Glutamatergic neuron (in vitro differentiated cells): ENCODE measurements around the gene ATN1. TPM values are rescaled to one million over a fixed set of nuclear protein-coding genes. Genes with fewer than 3 reads are reported as not detected.

Experiments
- DNase-seq: peaks from one replicate; pipeline ENCODE4 v3.0.0; 2022
- H3K27ac Mint-ChIP-seq: one replicate; pipeline ENCODE4 v1.8.0; 2020; ENCODE audit warnings: mild to moderate bottlenecking, mixed read lengths, inconsistent platforms; ENCODE audit not compliant: unreplicated experiment
- H3K27me3 Mint-ChIP-seq: one replicate; pipeline ENCODE4 v1.8.0; 2020; ENCODE audit warnings: mild to moderate bottlenecking, moderate library complexity, mixed read lengths, inconsistent platforms; ENCODE audit not compliant: unreplicated experiment
- H3K36me3 Mint-ChIP-seq: one replicate; pipeline ENCODE4 v1.8.0; 2020; ENCODE audit warnings: mild to moderate bottlenecking, mixed read lengths, inconsistent platforms; ENCODE audit not compliant: unreplicated experiment
- H3K4me1 Mint-ChIP-seq: one replicate; pipeline ENCODE4 v1.8.0; 2020; ENCODE audit warnings: mild to moderate bottlenecking, low read depth, mixed read lengths, inconsistent platforms; ENCODE audit not compliant: unreplicated experiment
- H3K4me3 Mint-ChIP-seq: one replicate; pipeline ENCODE4 v1.8.0; 2020; ENCODE audit warnings: mild to moderate bottlenecking, mixed read lengths, inconsistent platforms; ENCODE audit not compliant: unreplicated experiment
- H3K9me3 Mint-ChIP-seq: one replicate; pipeline ENCODE4 v1.8.0; 2020; ENCODE audit warnings: mild to moderate bottlenecking, moderate library complexity, mixed read lengths, inconsistent platforms; ENCODE audit not compliant: unreplicated experiment
- CTCF ChIP-seq: fragments of 200-600 bp; sonication (generic); IDR thresholded peaks from one replicate; pipeline ENCODE4 v1.5.0; 2021; ENCODE audit not compliant: partially characterized antibody, unreplicated experiment
- total RNA-seq: library from RNA; stranded (reverse); fragmentation: NEBNext Ultra II Directional; extraction: Animal tissue kit (Norgen Biotek cat#: 25700); gene quantifications from one replicate; pipeline ENCODE4 v1.2.1, GENCODE V29; 2021; ENCODE audit not compliant: unreplicated experiment

The ATN1 gene
- total RNA-seq, 1 donor from 2014 or later = 94.6 TPM

- Mint-ChIP-seq H3K27me3 (peaks cover 9% of the 10 kb centered on the region), H3K4me1 (no peaks in the 10 kb centered on the region), H3K27ac (no peak overlapping the region), H3K9me3 (peaks cover 6% of the 10 kb centered on the region), H3K4me3 (no peak overlapping the region), H3K36me3 (no peaks in the 10 kb centered on the region)
- DNase-seq = no peak
- no peak for TF ChIP-seq CTCF
Observed at GRCh38 chr12:6894321-6894720, 33.4 kb upstream of the ATN1 start.

- Mint-ChIP-seq H3K27me3 (peaks cover 2% of the 10 kb centered on the region), H3K9me3 (peaks cover 1% of the 10 kb centered on the region), H3K27ac (no peak overlapping the region), H3K4me3 (no peak overlapping the region), H3K36me3 (no peaks in the 10 kb centered on the region), H3K4me1 (no peaks in the 10 kb centered on the region)
- no peak for DNase-seq
- no peak for TF ChIP-seq CTCF
Observed at GRCh38 chr12:6896846-6897435, 30.8 kb upstream of the ATN1 start.

GRCh38 chr12:6899427-6899826, 28.3 kb upstream of the ATN1 start:
- no peaks in the 10 kb centered on the region for H3K4me1 Mint-ChIP-seq
- H3K27ac Mint-ChIP-seq = no peak overlapping the region
- TF ChIP-seq CTCF = no peak
- H3K9me3 Mint-ChIP-seq = peaks cover 6% of the 10 kb centered on the region
- no peak for DNase-seq
- H3K36me3 Mint-ChIP-seq = no peaks in the 10 kb centered on the region
- peaks cover 3% of the 10 kb centered on the region for H3K27me3 Mint-ChIP-seq
- H3K4me3 Mint-ChIP-seq = no peak overlapping the region

GRCh38 chr12:6899837-6900519, 27.8 kb upstream of the ATN1 start:
- H3K27ac Mint-ChIP-seq = no peak overlapping the region
- H3K27me3 Mint-ChIP-seq = peaks cover 1% of the 10 kb centered on the region
- no peak overlapping the region for H3K4me3 Mint-ChIP-seq
- no peaks in the 10 kb centered on the region for H3K36me3 Mint-ChIP-seq
- peaks cover 6% of the 10 kb centered on the region for H3K9me3 Mint-ChIP-seq
- DNase-seq = no peak
- no peak for TF ChIP-seq CTCF
- H3K4me1 Mint-ChIP-seq = no peaks in the 10 kb centered on the region

GRCh38 chr12:6902448-6902847, 25.3 kb upstream of the ATN1 start:
- DNase-seq = no peak
- Mint-ChIP-seq H3K4me1 (no peaks in the 10 kb centered on the region), H3K4me3 (peak overlapping the region; percentile 6), H3K9me3 (peaks cover 6% of the 10 kb centered on the region), H3K36me3 (no peaks in the 10 kb centered on the region), H3K27me3 (peaks cover 1% of the 10 kb centered on the region), H3K27ac (no peak overlapping the region)
- no peak for TF ChIP-seq CTCF
